ENCODE data around the gene C9.
A peak's percentile ranks its signal among the peaks of the same experiment; 100 is the strongest.

The C9 gene

DNA sequence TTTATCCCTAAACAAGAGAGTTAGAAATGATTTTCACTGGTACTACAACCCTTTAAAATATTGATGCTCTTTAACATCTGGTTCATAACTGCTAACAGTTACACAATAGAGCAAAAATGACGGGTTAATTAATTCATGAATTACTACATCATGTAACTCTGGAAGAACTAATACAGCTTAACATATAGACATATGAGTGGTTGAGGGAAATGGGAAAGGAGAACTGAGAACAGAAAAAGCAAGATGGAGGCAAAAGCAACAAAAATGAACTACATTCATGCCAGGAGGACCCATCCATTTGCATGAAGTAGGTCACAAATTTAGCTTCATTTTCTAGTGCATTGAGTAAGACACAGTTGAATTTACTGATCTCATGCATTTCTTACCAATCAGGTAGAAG lies 61.8 kb downstream of the C9 start:
- peak; percentile 5 for DNase-seq (ENCODE audit: extremely low read depth, insufficient read length)
- TF ChIP-seq, protein P1, sequence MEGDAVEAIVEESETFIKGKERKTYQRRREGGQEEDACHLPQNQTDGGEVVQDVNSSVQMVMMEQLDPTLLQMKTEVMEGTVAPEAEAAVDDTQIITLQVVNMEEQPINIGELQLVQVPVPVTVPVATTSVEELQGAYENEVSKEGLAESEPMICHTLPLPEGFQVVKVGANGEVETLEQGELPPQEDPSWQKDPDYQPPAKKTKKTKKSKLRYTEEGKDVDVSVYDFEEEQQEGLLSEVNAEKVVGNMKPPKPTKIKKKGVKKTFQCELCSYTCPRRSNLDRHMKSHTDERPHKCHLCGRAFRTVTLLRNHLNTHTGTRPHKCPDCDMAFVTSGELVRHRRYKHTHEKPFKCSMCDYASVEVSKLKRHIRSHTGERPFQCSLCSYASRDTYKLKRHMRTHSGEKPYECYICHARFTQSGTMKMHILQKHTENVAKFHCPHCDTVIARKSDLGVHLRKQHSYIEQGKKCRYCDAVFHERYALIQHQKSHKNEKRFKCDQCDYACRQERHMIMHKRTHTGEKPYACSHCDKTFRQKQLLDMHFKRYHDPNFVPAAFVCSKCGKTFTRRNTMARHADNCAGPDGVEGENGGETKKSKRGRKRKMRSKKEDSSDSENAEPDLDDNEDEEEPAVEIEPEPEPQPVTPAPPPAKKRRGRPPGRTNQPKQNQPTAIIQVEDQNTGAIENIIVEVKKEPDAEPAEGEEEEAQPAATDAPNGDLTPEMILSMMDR (IDR thresholded peaks at IDR 0.05; ENCODE audit: insufficient read depth, low read length, poor library complexity, severe bottlenecking): no peak
- Histone ChIP-seq H3K36me3 (ENCODE audit: control insufficient read depth, insufficient read depth, low read length) (no peaks in the 10 kb centered on the region), H3K4me3 (replicated peaks; ENCODE audit: low read depth, low read length) (no peak overlapping the region), H3K27me3 (replicated peaks; ENCODE audit: control insufficient read depth, insufficient read depth, low read length) (no peaks in the 10 kb centered on the region)

DNA sequence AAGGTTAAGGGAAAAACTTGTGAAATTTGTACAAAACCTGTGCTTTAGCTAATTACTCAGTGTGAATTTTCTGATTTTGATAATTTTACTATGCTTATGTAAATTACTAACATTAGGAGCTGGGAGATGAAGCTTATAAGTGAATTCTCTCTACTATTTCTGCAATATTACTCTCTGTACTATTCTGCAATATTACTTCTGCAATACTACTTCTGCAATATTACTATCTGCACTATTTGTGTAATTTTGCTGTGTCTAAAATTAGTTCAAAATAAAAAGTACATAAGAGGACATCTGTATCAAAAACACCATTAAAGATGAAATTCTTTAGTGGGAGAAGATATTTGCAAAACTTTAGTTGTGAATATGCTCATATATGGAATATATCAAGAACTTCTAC lies 62.9 kb downstream of the C9 start:
- no peaks in the 10 kb centered on the region for H3K36me3 ChIP-seq (ENCODE audit: control insufficient read depth, insufficient read depth, low read length)
- no peak for DNase-seq (ENCODE audit: extremely low read depth, insufficient read length)
- no peak overlapping the region for H3K4me3 ChIP-seq (replicated peaks; ENCODE audit: low read depth, low read length)
- no peaks in the 10 kb centered on the region for H3K27me3 ChIP-seq (replicated peaks; ENCODE audit: control insufficient read depth, insufficient read depth, low read length)
- TF ChIP-seq, protein P1 (IDR thresholded peaks at IDR 0.05; ENCODE audit: insufficient read depth, low read length, poor library complexity, severe bottlenecking): no peak

DNA sequence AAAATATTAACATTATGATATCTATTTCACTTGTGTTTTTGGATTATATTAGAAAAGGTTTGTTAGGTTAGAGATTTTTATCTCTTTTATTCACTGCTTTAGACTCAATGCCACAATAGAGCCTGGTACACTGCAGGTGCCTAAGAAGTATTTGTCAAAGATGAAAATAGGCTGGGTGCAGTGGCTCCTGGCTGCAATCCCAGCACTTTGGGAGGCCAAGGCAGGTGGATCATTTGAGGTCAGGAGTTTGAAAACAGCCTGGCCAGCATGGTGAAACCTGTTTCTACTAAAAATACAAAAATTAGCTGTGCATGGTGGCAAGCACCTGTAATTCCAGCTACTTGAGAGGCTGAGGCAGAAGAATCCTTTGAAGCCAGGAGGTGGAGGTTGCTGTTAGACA lies 64.3 kb downstream of the C9 start:
- Histone ChIP-seq H3K27me3 (replicated peaks; ENCODE audit: control insufficient read depth, insufficient read depth, low read length) (no peaks in the 10 kb centered on the region), H3K36me3 (ENCODE audit: control insufficient read depth, insufficient read depth, low read length) (no peaks in the 10 kb centered on the region), H3K4me3 (replicated peaks; ENCODE audit: low read depth, low read length) (no peak overlapping the region)
- DNase-seq (ENCODE audit: extremely low read depth, insufficient read length): no peak
- TF ChIP-seq, protein P1 (IDR thresholded peaks at IDR 0.05; ENCODE audit: insufficient read depth, low read length, poor library complexity, severe bottlenecking): no peak

- no peak for DNase-seq (ENCODE audit: extremely low read depth, insufficient read length)
- TF ChIP-seq, protein P1 (IDR thresholded peaks at IDR 0.05; ENCODE audit: insufficient read depth, low read length, poor library complexity, severe bottlenecking): no peak
- Histone ChIP-seq H3K4me3 (replicated peaks; ENCODE audit: low read depth, low read length) (no peak overlapping the region), H3K36me3 (ENCODE audit: control insufficient read depth, insufficient read depth, low read length) (no peaks in the 10 kb centered on the region), H3K27me3 (replicated peaks; ENCODE audit: control insufficient read depth, insufficient read depth, low read length) (no peaks in the 10 kb centered on the region)
Measured at GRCh38 chr5:39294736-39295135, 69.6 kb downstream of the C9 start.

- DNase-seq (ENCODE audit: extremely low read depth, insufficient read length): no peak
- Histone ChIP-seq H3K36me3 (ENCODE audit: control insufficient read depth, insufficient read depth, low read length) (no peaks in the 10 kb centered on the region), H3K27me3 (replicated peaks; ENCODE audit: control insufficient read depth, insufficient read depth, low read length) (no peaks in the 10 kb centered on the region), H3K4me3 (replicated peaks; ENCODE audit: low read depth, low read length) (no peak overlapping the region)
- TF ChIP-seq, protein P1 (IDR thresholded peaks at IDR 0.05; ENCODE audit: insufficient read depth, low read length, poor library complexity, severe bottlenecking): no peak
Measured at GRCh38 chr5:39284552-39284951, 79.7 kb downstream of the C9 start.

DNA sequence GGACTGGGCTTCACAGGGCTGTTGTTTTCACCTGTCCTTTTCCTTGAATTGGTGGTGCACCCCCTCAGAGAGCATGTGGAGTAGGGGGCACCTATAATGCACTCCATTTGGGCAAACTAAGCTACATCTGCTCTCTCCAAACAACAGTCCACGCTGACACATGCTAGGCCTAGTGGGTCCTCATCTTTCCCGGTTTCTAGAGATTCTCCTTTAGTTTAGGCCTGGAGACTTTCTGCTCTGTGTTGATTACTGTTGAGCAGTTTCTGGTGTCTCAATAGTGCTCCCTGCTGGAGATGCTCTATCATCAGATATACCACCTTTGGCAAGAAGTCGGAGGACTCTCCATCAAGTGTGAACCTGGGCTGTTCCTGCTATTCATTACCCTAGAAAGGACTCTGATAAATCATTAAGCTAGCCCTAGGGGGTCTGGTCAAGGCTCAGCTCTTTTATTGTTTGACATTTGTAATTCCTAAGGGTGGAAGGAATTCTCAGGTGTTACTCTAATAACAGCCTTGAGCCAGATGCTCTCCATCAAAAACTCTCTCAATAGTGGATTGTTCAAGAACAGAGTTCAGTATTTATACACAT lies 81.0 kb downstream of the C9 start:
- no peak overlapping the region for H3K4me3 ChIP-seq (replicated peaks; ENCODE audit: low read depth, low read length)
- DNase-seq (ENCODE audit: extremely low read depth, insufficient read length): no peak
- TF ChIP-seq, protein P1 (IDR thresholded peaks at IDR 0.05; ENCODE audit: insufficient read depth, low read length, poor library complexity, severe bottlenecking): peak; percentile 62
- no peaks in the 10 kb centered on the region for H3K36me3 ChIP-seq (ENCODE audit: control insufficient read depth, insufficient read depth, low read length)
- H3K27me3 ChIP-seq (replicated peaks; ENCODE audit: control insufficient read depth, insufficient read depth, low read length): no peaks in the 10 kb centered on the region

Data from GM06990 (cell line).